Forelimb muscle (tissue), 1 donor: Measurements from ENCODE around the gene CHIC2. TPM values are rescaled to one million over a fixed set of nuclear protein-coding genes. Genes with fewer than 3 reads are reported as not detected.
"Not testable (repeated sequence)": the region's sequence is repeated elsewhere in the genome, so short reads cannot be mapped to it uniquely, and the experiment has no call there.

ENCODE experiments used
- DNase-seq: peaks from one replicate; pipeline ENCODE4 v3.0.0-alpha.2; 2013; ENCODE audit warnings: low read depth
- polyA plus RNA-seq: library from polyadenylated mRNA; unstranded; fragments of 120-200 nt; gene quantifications from one replicate; pipeline ENCODE4 v1.2.1, GENCODE V29; 2013; ENCODE audit not compliant: insufficient read length

CHIC2 gene
- 16.9 TPM for polyA plus RNA-seq

- peak; percentile 69 for DNase-seq
These were observed at the start of gene CHIC2 for GRCh38 chr4:54064317-54065111. Gene CHIC2, minus strand, starts transcription at chr4:54064605. Its CDS starts 305 bp downstream, at chr4:54064300.

GRCh38 chr4:54113206-54113605 is 48.8 kb upstream of the CHIC2 start:
- DNase-seq, result not testable (repeated sequence)

- no peak for DNase-seq
These were observed 45.6 kb upstream of the CHIC2 start for GRCh38 chr4:54110019-54110416.

GRCh38 chr4:54109241-54110018 is 45.0 kb upstream of the CHIC2 start:
- DNase-seq, result no peak

GRCh38 chr4:54107951-54108748 is 43.7 kb upstream of the CHIC2 start:
- DNase-seq, result no peak

GRCh38 chr4:54104907-54105306 is 40.5 kb upstream of the CHIC2 start:
- no peak for DNase-seq

GRCh38 chr4:54103190-54103574 is 38.8 kb upstream of the CHIC2 start:
- DNase-seq, result no peak

- DNase-seq, result no peak
These were observed 38.2 kb upstream of the CHIC2 start for GRCh38 chr4:54102531-54103106.

- DNase-seq, result no peak
These were observed 37.0 kb upstream of the CHIC2 start for GRCh38 chr4:54101190-54102041.

GRCh38 chr4:54100595-54101189 is 36.3 kb upstream of the CHIC2 start:
- DNase-seq, result no peak

- DNase-seq, result no peak
These were observed 35.6 kb upstream of the CHIC2 start, which contains the start of gene GSX2 for GRCh38 chr4:54099748-54100574. Gene GSX2, plus strand, starts transcription at chr4:54100163. Its CDS starts 182 bp downstream, at chr4:54100345.

GRCh38 chr4:54099287-54099747 is 34.9 kb upstream of the CHIC2 start:
- no peak for DNase-seq

GRCh38 chr4:54098375-54098774 is 34.0 kb upstream of the CHIC2 start:
- no peak for DNase-seq

- no peak for DNase-seq
These were observed 32.7 kb upstream of the CHIC2 start for GRCh38 chr4:54097152-54097551.

- no peak for DNase-seq
These were observed 32.0 kb upstream of the CHIC2 start for GRCh38 chr4:54096295-54096962.

- no peak for DNase-seq
These were observed 30.9 kb upstream of the CHIC2 start for GRCh38 chr4:54095110-54095825.

GRCh38 chr4:54094451-54094850 is 30.0 kb upstream of the CHIC2 start:
- no peak for DNase-seq
